Measurements from ENCODE around the gene ELMO1. TPM values are rescaled to one million over a fixed set of nuclear protein-coding genes. Genes with fewer than 3 reads are reported as not detected.

ELMO1 gene
- total RNA-seq, 1 experiment from 2014 or later: 1.1 TPM

DNA sequence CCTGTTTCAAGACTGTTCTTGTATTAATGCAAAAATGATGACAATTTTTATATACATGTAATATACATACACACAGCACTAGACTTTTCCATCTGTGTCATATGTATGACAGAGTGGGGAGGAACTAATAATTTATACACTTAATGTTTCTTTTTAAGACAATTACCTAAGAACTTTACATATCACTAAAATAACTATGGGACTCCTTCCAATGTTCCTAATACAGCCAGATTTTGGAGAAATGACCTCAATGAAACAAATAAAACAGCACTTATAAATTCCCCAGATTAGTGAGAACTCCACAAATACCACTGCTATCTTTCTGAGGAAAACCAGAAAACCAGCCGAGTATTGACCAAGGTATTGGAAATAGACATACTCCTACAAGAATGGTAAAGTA is 199.4 kb downstream of the ELMO1 start:
- no peaks in the 10 kb centered on the region for H3K4me1 ChIP-seq (ENCODE audit: control insufficient read depth in 1 of 2, insufficient read depth in 2 of 2, low read length in 2 of 2)
- no peaks in the 10 kb centered on the region for H3K9me2 ChIP-seq (ENCODE audit: insufficient read depth)
- H4K20me1 ChIP-seq (ENCODE audit: insufficient read depth): no peaks in the 10 kb centered on the region
- no peak overlapping the region for H3K4me2 ChIP-seq (ENCODE audit: low read length)
- RAD21 ChIA-PET (ENCODE audit: low non-redundant PET in 1 of 2, low total read pairs in 2 of 2, uncharacterized antibody in 2 of 2, unreplicated experiment in 2 of 2): no interaction called here
- H3K79me2 ChIP-seq (ENCODE audit: insufficient read depth, low read length): no peaks in the 10 kb centered on the region
- BruUV-seq (replicated peaks): no TSS peak
- no peak overlapping the region for H3K9ac ChIP-seq (ENCODE audit: low read length)
- no peak overlapping the region for H2AFZ ChIP-seq (ENCODE audit: low read depth, low read length, poor library complexity, severe bottlenecking)
- POLR2A ChIA-PET: no interaction called here
- CTCF ChIA-PET: no interaction called here
- intact Hi-C loops (cut with micrococcal nuclease): no loop called here
- no peak for ATAC-seq
- H3K4me3 ChIP-seq (replicated peaks in 1 of 2; ENCODE audit: low read depth in 1 of 2, low read length in 2 of 2): no peak overlapping the region
- no peak for DNase-seq (ENCODE audit: low read depth, low spot score)
- no peak overlapping the region for H3K27ac ChIP-seq (ENCODE audit: low read depth, low read length)
- peaks cover 45% of the 10 kb centered on the region for H3K27me3 ChIP-seq (ENCODE audit: insufficient read depth, low read length)
- TF ChIP-seq, protein P1, sequence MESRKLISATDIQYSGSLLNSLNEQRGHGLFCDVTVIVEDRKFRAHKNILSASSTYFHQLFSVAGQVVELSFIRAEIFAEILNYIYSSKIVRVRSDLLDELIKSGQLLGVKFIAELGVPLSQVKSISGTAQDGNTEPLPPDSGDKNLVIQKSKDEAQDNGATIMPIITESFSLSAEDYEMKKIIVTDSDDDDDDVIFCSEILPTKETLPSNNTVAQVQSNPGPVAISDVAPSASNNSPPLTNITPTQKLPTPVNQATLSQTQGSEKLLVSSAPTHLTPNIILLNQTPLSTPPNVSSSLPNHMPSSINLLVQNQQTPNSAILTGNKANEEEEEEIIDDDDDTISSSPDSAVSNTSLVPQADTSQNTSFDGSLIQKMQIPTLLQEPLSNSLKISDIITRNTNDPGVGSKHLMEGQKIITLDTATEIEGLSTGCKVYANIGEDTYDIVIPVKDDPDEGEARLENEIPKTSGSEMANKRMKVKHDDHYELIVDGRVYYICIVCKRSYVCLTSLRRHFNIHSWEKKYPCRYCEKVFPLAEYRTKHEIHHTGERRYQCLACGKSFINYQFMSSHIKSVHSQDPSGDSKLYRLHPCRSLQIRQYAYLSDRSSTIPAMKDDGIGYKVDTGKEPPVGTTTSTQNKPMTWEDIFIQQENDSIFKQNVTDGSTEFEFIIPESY (IDR thresholded peaks at IDR 0.05; ENCODE audit: extremely low read depth, insufficient replicate concordance, low read length): no peak
- TF ChIP-seq, protein P2, sequence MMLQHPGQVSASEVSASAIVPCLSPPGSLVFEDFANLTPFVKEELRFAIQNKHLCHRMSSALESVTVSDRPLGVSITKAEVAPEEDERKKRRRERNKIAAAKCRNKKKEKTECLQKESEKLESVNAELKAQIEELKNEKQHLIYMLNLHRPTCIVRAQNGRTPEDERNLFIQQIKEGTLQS (IDR thresholded peaks at IDR 0.05): no peak
- TF ChIP-seq EZH2phosphoT487 (IDR thresholded peaks at IDR 0.05; ENCODE audit: borderline replicate concordance) (no peak), SP1 (IDR thresholded peaks at IDR 0.05; ENCODE audit: low read depth) (no peak), CBX3 (IDR thresholded peaks at IDR 0.05; ENCODE audit: low read depth) (no peak), EZH2 (IDR thresholded peaks at IDR 0.05) (no peak), CEBPB (IDR thresholded peaks at IDR 0.05; ENCODE audit: low read depth) (no peak), TCF7L2 (IDR thresholded peaks at IDR 0.05; ENCODE audit: borderline replicate concordance, extremely low read depth, insufficient read depth, insufficient read length) (no peak), POLR2AphosphoS5 (IDR thresholded peaks at IDR 0.05; ENCODE audit: low read depth, low read length) (no peak), EGR1 (IDR thresholded peaks at IDR 0.05; ENCODE audit: low read depth) (no peak), SIN3A (IDR thresholded peaks at IDR 0.05; ENCODE audit: low read depth) (no peak), YY1 (IDR thresholded peaks at IDR 0.05; ENCODE audit: extremely low read depth, insufficient replicate concordance, low read depth, low read length) (no peak), ELF1 (IDR thresholded peaks at IDR 0.05; ENCODE audit: borderline replicate concordance, low read depth) (no peak), JUND (IDR thresholded peaks at IDR 0.05) (no peak), ZFX (IDR thresholded peaks at IDR 0.05) (no peak)
- TF ChIP-seq, protein P3, sequence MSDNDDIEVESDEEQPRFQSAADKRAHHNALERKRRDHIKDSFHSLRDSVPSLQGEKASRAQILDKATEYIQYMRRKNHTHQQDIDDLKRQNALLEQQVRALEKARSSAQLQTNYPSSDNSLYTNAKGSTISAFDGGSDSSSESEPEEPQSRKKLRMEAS (IDR thresholded peaks at IDR 0.05): no peak
- TF ChIP-seq, protein P4, sequence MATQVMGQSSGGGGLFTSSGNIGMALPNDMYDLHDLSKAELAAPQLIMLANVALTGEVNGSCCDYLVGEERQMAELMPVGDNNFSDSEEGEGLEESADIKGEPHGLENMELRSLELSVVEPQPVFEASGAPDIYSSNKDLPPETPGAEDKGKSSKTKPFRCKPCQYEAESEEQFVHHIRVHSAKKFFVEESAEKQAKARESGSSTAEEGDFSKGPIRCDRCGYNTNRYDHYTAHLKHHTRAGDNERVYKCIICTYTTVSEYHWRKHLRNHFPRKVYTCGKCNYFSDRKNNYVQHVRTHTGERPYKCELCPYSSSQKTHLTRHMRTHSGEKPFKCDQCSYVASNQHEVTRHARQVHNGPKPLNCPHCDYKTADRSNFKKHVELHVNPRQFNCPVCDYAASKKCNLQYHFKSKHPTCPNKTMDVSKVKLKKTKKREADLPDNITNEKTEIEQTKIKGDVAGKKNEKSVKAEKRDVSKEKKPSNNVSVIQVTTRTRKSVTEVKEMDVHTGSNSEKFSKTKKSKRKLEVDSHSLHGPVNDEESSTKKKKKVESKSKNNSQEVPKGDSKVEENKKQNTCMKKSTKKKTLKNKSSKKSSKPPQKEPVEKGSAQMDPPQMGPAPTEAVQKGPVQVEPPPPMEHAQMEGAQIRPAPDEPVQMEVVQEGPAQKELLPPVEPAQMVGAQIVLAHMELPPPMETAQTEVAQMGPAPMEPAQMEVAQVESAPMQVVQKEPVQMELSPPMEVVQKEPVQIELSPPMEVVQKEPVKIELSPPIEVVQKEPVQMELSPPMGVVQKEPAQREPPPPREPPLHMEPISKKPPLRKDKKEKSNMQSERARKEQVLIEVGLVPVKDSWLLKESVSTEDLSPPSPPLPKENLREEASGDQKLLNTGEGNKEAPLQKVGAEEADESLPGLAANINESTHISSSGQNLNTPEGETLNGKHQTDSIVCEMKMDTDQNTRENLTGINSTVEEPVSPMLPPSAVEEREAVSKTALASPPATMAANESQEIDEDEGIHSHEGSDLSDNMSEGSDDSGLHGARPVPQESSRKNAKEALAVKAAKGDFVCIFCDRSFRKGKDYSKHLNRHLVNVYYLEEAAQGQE (IDR thresholded peaks at IDR 0.05; ENCODE audit: low read depth): no peak
- TF ChIP-seq, protein P5, sequence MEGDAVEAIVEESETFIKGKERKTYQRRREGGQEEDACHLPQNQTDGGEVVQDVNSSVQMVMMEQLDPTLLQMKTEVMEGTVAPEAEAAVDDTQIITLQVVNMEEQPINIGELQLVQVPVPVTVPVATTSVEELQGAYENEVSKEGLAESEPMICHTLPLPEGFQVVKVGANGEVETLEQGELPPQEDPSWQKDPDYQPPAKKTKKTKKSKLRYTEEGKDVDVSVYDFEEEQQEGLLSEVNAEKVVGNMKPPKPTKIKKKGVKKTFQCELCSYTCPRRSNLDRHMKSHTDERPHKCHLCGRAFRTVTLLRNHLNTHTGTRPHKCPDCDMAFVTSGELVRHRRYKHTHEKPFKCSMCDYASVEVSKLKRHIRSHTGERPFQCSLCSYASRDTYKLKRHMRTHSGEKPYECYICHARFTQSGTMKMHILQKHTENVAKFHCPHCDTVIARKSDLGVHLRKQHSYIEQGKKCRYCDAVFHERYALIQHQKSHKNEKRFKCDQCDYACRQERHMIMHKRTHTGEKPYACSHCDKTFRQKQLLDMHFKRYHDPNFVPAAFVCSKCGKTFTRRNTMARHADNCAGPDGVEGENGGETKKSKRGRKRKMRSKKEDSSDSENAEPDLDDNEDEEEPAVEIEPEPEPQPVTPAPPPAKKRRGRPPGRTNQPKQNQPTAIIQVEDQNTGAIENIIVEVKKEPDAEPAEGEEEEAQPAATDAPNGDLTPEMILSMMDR (IDR thresholded peaks at IDR 0.05 in 2 of 3, conservative IDR thresholded peaks at IDR 0.05 in 1 of 3; ENCODE audit: borderline replicate concordance in 1 of 3, insufficient read depth in 1 of 3, low read depth in 2 of 3, low read length in 2 of 3): no peak
- H3K36me3 ChIP-seq (ENCODE audit: control insufficient read depth in 1 of 2, insufficient read depth in 2 of 2, low read length in 2 of 2): no peaks in the 10 kb centered on the region
- no peaks in the 10 kb centered on the region for H3K9me3 ChIP-seq (ENCODE audit: control insufficient read depth in 1 of 2, insufficient read depth in 1 of 2, low read depth in 1 of 2, low read length in 2 of 2)
